Thoracic aorta (tissue), 2 donors: ENCODE results near the gene TBX18. TPM values are rescaled to one million over a fixed set of nuclear protein-coding genes. Genes with fewer than 3 reads are reported as not detected.
A peak's percentile ranks its signal among the peaks of the same experiment; 100 is the strongest.

Experiments used
- ATAC-seq: fragments of 150-250 bp; one replicate; pipeline ENCODE4 v1.8.0; 2017; ENCODE audit warnings: low read depth; ENCODE audit not compliant: insufficient number of reproducible peaks, low FRiP score
- DNase-seq: peaks from one replicate; pipeline ENCODE4 v3.0.0-alpha.2; 2020; ENCODE audit warnings: low spot score
- H3K27ac ChIP-seq, 2 donors: fragments of 200-600 bp; sonication (generic); 1 replicate in 1 of 2; 2 replicates in 1 of 2; pipeline ENCODE4 v1.5.1; 2016; ENCODE audit warnings: mild to moderate bottlenecking in 2 of 2, moderate library complexity in 2 of 2
- H3K27me3 ChIP-seq: fragments of 200-600 bp; sonication (generic); replicated peaks from 2 replicates; pipeline ENCODE4 v1.6.0; 2016; ENCODE audit warnings: mild to moderate bottlenecking; ENCODE audit not compliant: insufficient read depth
- H3K36me3 ChIP-seq: fragments of 200-600 bp; sonication (generic); one replicate; pipeline ENCODE4 v1.5.1; 2016
- H3K4me1 ChIP-seq, 2 donors: fragments of 200-600 bp; sonication (generic); 1 replicate in 1 of 2; 2 replicates in 1 of 2; pipeline versions ENCODE4 v1.5.1 to v1.6.0; 2016; ENCODE audit warnings: low read depth in 2 of 2, mild to moderate bottlenecking in 1 of 2; ENCODE audit not compliant: control insufficient read depth in 1 of 2
- H3K4me3 ChIP-seq: fragments of 200-600 bp; sonication (generic); 2 replicates; pipeline ENCODE4 v1.5.1; 2016; ENCODE audit warnings: mild to moderate bottlenecking
- H3K9me3 ChIP-seq: fragments of 200-600 bp; sonication (generic); 2 replicates; pipeline ENCODE4 v1.5.1; 2016
- CTCF ChIP-seq: fragments of 200-600 bp; sonication (generic); IDR thresholded peaks from one replicate; pipeline ENCODE4 v1.5.1; 2019; ENCODE audit warnings: antibody characterized with exemption
- total RNA-seq, 2 donors: library from RNA; depleted of rRNA; stranded (reverse); fragments of >200 nt; gene quantifications; one replicate each; pipeline versions ENCODE4 v1.1.0 to v1.2.3, GENCODE V29; 2016

TBX18 gene
- total RNA-seq, 2 donors from 2014 or later, result 53.5 to 85.4 TPM

- no peaks in the 10 kb centered on the region for H3K27me3 ChIP-seq
- no peak for ATAC-seq
- H3K9me3 ChIP-seq, result no peaks in the 10 kb centered on the region
- peak overlapping the region in 1 of 2 donors; percentile 21 for H3K27ac ChIP-seq
- no peaks in the 10 kb centered on the region for H3K36me3 ChIP-seq
- no peak for DNase-seq
- no peak for TF ChIP-seq CTCF
- peaks cover 19 to 26% of the 10 kb centered on the region in 2 donors for H3K4me1 ChIP-seq
- no peak overlapping the region for H3K4me3 ChIP-seq
Observed at GRCh38 chr6:84645000-84645399, 119.4 kb downstream of the TBX18 start.

- Histone ChIP-seq H3K9me3 (no peaks in the 10 kb centered on the region), H3K4me3 (no peak overlapping the region), H3K27me3 (no peaks in the 10 kb centered on the region), H3K27ac (no peak overlapping the region), H3K36me3 (no peaks in the 10 kb centered on the region), H3K4me1 (peaks cover 19 to 26% of the 10 kb centered on the region in 2 donors)
- TF ChIP-seq CTCF, result no peak
- DNase-seq, result no peak
- ATAC-seq, result no peak
Observed at GRCh38 chr6:84643778-84644177, 120.6 kb downstream of the TBX18 start.

GRCh38 chr6:84641076-84641475, 123.3 kb downstream of the TBX18 start:
- no peak for TF ChIP-seq CTCF
- Histone ChIP-seq H3K4me3 (no peak overlapping the region), H3K27ac (no peak overlapping the region)

GRCh38 chr6:84639396-84639795, 125.0 kb downstream of the TBX18 start:
- no peaks in the 10 kb centered on the region for H3K9me3 ChIP-seq
- H3K4me1 ChIP-seq, result peaks cover 10 to 27% of the 10 kb centered on the region in 2 donors
- DNase-seq (no peak), ATAC-seq (no peak)
- H3K27ac ChIP-seq, result no peak overlapping the region
- H3K4me3 ChIP-seq, result no peak overlapping the region
- no peaks in the 10 kb centered on the region for H3K36me3 ChIP-seq
- no peaks in the 10 kb centered on the region for H3K27me3 ChIP-seq
- TF ChIP-seq CTCF, result no peak

More at GRCh38 chr6:84641076-84641475, 123.3 kb downstream of the TBX18 start:
- Histone ChIP-seq H3K4me1 (peaks cover 19 to 26% of the 10 kb centered on the region in 2 donors), H3K9me3 (no peaks in the 10 kb centered on the region), H3K36me3 (no peaks in the 10 kb centered on the region), H3K27me3 (no peaks in the 10 kb centered on the region)
- DNase-seq (no peak), ATAC-seq (no peak)

GRCh38 chr6:84638286-84638685, 126.1 kb downstream of the TBX18 start:
- Histone ChIP-seq H3K27ac (no peak overlapping the region), H3K36me3 (no peaks in the 10 kb centered on the region), H3K4me3 (no peak overlapping the region), H3K4me1 (peaks cover 5 to 16% of the 10 kb centered on the region in 2 donors), H3K27me3 (no peaks in the 10 kb centered on the region), H3K9me3 (no peaks in the 10 kb centered on the region)
- no peak for ATAC-seq
- TF ChIP-seq CTCF, result no peak
- DNase-seq, result no peak
